Naive thymus-derived CD8-positive, alpha-beta T cell (primary cell): ENCODE data around the gene CAMK4. TPM values are rescaled to one million over a fixed set of nuclear protein-coding genes. Genes with fewer than 3 reads are reported as not detected.

Source experiments
- ATAC-seq, 2 donors: fragments of 150-1000 bp; cut with Tn5 transposase in 1 of 2; sonication (Bioruptor Pico), chemical (Tn5 transposase) in 1 of 2; 1 replicate in 1 of 2; 2 replicates in 1 of 2; pipeline ENCODE4 v1.10.0; 2021; ENCODE audit warnings: mild to moderate bottlenecking in 2 of 2, moderate library complexity in 2 of 2
- POLR2A ChIA-PET: fragments of 350-600 bp; sonication (Branson Sonifier 250); formaldehyde crosslinking; loops from one replicate; lab custom pipeline; 2021; ENCODE audit warnings: antibody characterized with exemption; lab: Charles Lee
- DNase-seq, 10 donors: peaks; one replicate each; pipeline versions ENCODE4 v3.0.0 to v3.0.0-alpha.2; 2020 to 2022
- H3K27ac Mint-ChIP-seq, 10 donors: one replicate each; pipeline ENCODE4 v1.8.0; 2020 to 2022; ENCODE audit warnings: mild to moderate bottlenecking in 10 of 10, mixed read lengths in 10 of 10, moderate library complexity in 4 of 10, inconsistent platforms in 1 of 10
- H3K27me3 Mint-ChIP-seq, 5 donors: one replicate each; pipeline ENCODE4 v1.8.0; 2021 to 2022; ENCODE audit warnings: mixed read lengths in 5 of 5
- H3K36me3 Mint-ChIP-seq, 3 donors: one replicate each; pipeline ENCODE4 v1.8.0; 2020 to 2022; ENCODE audit warnings: mixed read lengths in 3 of 3, mild to moderate bottlenecking in 2 of 3, inconsistent platforms in 1 of 3
- H3K4me1 Mint-ChIP-seq, 4 donors: one replicate each; pipeline ENCODE4 v1.8.0; 2021 to 2022; ENCODE audit warnings: mixed read lengths in 4 of 4
- H3K4me3 Mint-ChIP-seq, 10 donors: one replicate each; pipeline ENCODE4 v1.8.0; 2020 to 2022; ENCODE audit warnings: mild to moderate bottlenecking in 10 of 10, mixed read lengths in 10 of 10, moderate library complexity in 6 of 10, inconsistent platforms in 1 of 10
- H3K9me3 Mint-ChIP-seq, 9 donors: one replicate each; pipeline ENCODE4 v1.8.0; 2020 to 2022; ENCODE audit warnings: mixed read lengths in 9 of 9, mild to moderate bottlenecking in 3 of 9, inconsistent platforms in 1 of 9, moderate library complexity in 1 of 9
- polyA plus RNA-seq, 3 donors: library from polyadenylated mRNA; unstranded; fragments of 300-500 nt; fragmentation: Illumina TruSeq; gene quantifications; one replicate each; pipeline ENCODE4 v1.2.3, GENCODE V29; 2021
- total RNA-seq, 8 experiments: library from RNA in 2 of 8; stranded (reverse) in 2 of 8; gene quantifications; one replicate each; pipeline ENCODE4 v1.2.3 and lab custom pipeline; 2021 to 2026

Gene CAMK4
- total and polyA plus RNA-seq, 5 experiments from 2014 or later, result 93.3 to 307 (median 134) TPM

GRCh38 chr5:111215971-111216370 lies 8.2 kb upstream of the CAMK4 start:
- POLR2A ChIA-PET, result no interaction called here
- Mint-ChIP-seq H3K27ac (no peak overlapping the region), H3K9me3 (peaks cover 0 to 5% (median 0%) of the 10 kb centered on the region in 9 donors), H3K4me1 (peaks cover 2 to 8% (median 5%) of the 10 kb centered on the region in 4 donors), H3K4me3 (no peak overlapping the region), H3K36me3 (peaks cover 0 to 5% (median 0%) of the 10 kb centered on the region in 3 donors), H3K27me3 (peaks cover 0 to 4% (median 0%) of the 10 kb centered on the region in 5 donors)
- no peak for ATAC-seq
- DNase-seq, result no peak

GRCh38 chr5:111221139-111221538 lies 3.0 kb upstream of the CAMK4 start:
- H3K9me3 Mint-ChIP-seq, result peaks cover 0 to 3% (median 0%) of the 10 kb centered on the region in 9 donors

GRCh38 chr5:111223101-111223786 lies 940 bp upstream of the CAMK4 start:
- peak overlapping the region; percentile 80 to 98 (median 95) for H3K4me3 Mint-ChIP-seq
- H3K36me3 Mint-ChIP-seq, result peaks cover 7 to 11% (median 8%) of the 10 kb centered on the region in 3 donors
- H3K27me3 Mint-ChIP-seq, result peaks cover 0 to 5% (median 0%) of the 10 kb centered on the region in 5 donors
- ATAC-seq (peak; percentile 11 to 19), DNase-seq (no peak)
- peaks cover 16 to 38% (median 22%) of the 10 kb centered on the region in 4 donors for H3K4me1 Mint-ChIP-seq
- no peaks in the 10 kb centered on the region for H3K9me3 Mint-ChIP-seq
- peak overlapping the region; percentile 63 to 98 (median 87) for H3K27ac Mint-ChIP-seq
- POLR2A ChIA-PET, result interaction anchor here (0.6 to 5.9 kb wide), 13 partner anchors 10 to 242 kb away, joined by 3 to 107 read pairs (median 5); no protein-coding TSS in a partner anchor

More at GRCh38 chr5:111221139-111221538, 3.0 kb upstream of the CAMK4 start:
- no peak for ATAC-seq
- Mint-ChIP-seq H3K4me3 (no peak overlapping the region), H3K27me3 (peaks cover 0 to 5% (median 0%) of the 10 kb centered on the region in 5 donors), H3K27ac (no peak overlapping the region), H3K4me1 (peaks cover 6 to 18% (median 11%) of the 10 kb centered on the region in 4 donors), H3K36me3 (peaks cover 0 to 11% (median 1%) of the 10 kb centered on the region in 3 donors)
- no peak for DNase-seq
- POLR2A ChIA-PET, result interaction anchor here (0.9 to 1.7 kb wide), 2 partner anchors 11 to 58 kb away, joined by 3 to 5 read pairs; no protein-coding TSS in a partner anchor

- H3K4me1 Mint-ChIP-seq, result peaks cover 23 to 51% (median 36%) of the 10 kb centered on the region in 4 donors
- ATAC-seq (peak; percentile 33 to 44), DNase-seq (peak in 1 of 10 donors; percentile 24)
- POLR2A ChIA-PET, result interaction anchor here (1.0 to 5.9 kb wide), 10 partner anchors 8 to 54 kb away, joined by 3 to 107 read pairs (median 6); no protein-coding TSS in a partner anchor
- peaks cover 8 to 12% (median 11%) of the 10 kb centered on the region in 3 donors for H3K36me3 Mint-ChIP-seq
- peak overlapping the region; percentile 95 to 99 (median 96) for H3K4me3 Mint-ChIP-seq
- H3K9me3 Mint-ChIP-seq, result no peaks in the 10 kb centered on the region
- H3K27me3 Mint-ChIP-seq, result peaks cover 0 to 2% (median 0%) of the 10 kb centered on the region in 5 donors
- H3K27ac Mint-ChIP-seq, result peak overlapping the region; percentile 92 to 98 (median 96)
Measured at GRCh38 chr5:111224561-111225345, 569 bp downstream of the CAMK4 start.

- H3K4me1 Mint-ChIP-seq, result peaks cover 25 to 63% (median 45%) of the 10 kb centered on the region in 4 donors
- ATAC-seq, result peak in 1 of 2 donors; percentile 11
- peak overlapping the region; percentile 92 to 98 (median 96) for H3K27ac Mint-ChIP-seq
- H3K27me3 Mint-ChIP-seq, result peaks cover 0 to 2% (median 0%) of the 10 kb centered on the region in 5 donors
- H3K4me3 Mint-ChIP-seq, result peak overlapping the region; percentile 95 to 99 (median 96)
- H3K9me3 Mint-ChIP-seq, result no peaks in the 10 kb centered on the region
- POLR2A ChIA-PET, result interaction anchor here (0.9 to 5.9 kb wide), 3 partner anchors 13 to 28 kb away, joined by 3 to 107 read pairs (median 9); no protein-coding TSS in a partner anchor
- peak in 1 of 10 donors; percentile 43 for DNase-seq
- H3K36me3 Mint-ChIP-seq, result peaks cover 8 to 12% (median 11%) of the 10 kb centered on the region in 3 donors
Measured at GRCh38 chr5:111225926-111226325, 1.7 kb downstream of the CAMK4 start.

GRCh38 chr5:111226556-111226955 lies 2.4 kb downstream of the CAMK4 start:
- DNase-seq (no peak), ATAC-seq (no peak)
- POLR2A ChIA-PET, result interaction anchor here (0.6 to 5.9 kb wide), 4 partner anchors 12 to 89 kb away, joined by 3 to 107 read pairs (median 6); no protein-coding TSS in a partner anchor
- peak overlapping the region; percentile 95 to 99 (median 96) for H3K4me3 Mint-ChIP-seq
- peaks cover 0 to 2% (median 0%) of the 10 kb centered on the region in 5 donors for H3K27me3 Mint-ChIP-seq
- peaks cover 8 to 12% (median 11%) of the 10 kb centered on the region in 3 donors for H3K36me3 Mint-ChIP-seq
- no peaks in the 10 kb centered on the region for H3K9me3 Mint-ChIP-seq
- H3K4me1 Mint-ChIP-seq, result peaks cover 28 to 69% (median 50%) of the 10 kb centered on the region in 4 donors
- H3K27ac Mint-ChIP-seq, result peak overlapping the region; percentile 92 to 98 (median 96)

- POLR2A ChIA-PET, result interaction anchor here (0.6 to 5.9 kb wide), 4 partner anchors 11 to 88 kb away, joined by 3 to 107 read pairs (median 6); no protein-coding TSS in a partner anchor
- DNase-seq (no peak), ATAC-seq (no peak)
- Mint-ChIP-seq H3K27me3 (peaks cover 0 to 2% (median 0%) of the 10 kb centered on the region in 5 donors), H3K27ac (peak overlapping the region; percentile 94 to 98 (median 96)), H3K4me3 (peak overlapping the region; percentile 90 to 99 (median 96)), H3K4me1 (peaks cover 32 to 77% (median 56%) of the 10 kb centered on the region in 4 donors), H3K36me3 (peaks cover 8 to 12% (median 11%) of the 10 kb centered on the region in 3 donors), H3K9me3 (no peaks in the 10 kb centered on the region)
Measured at GRCh38 chr5:111227226-111227782, 3.1 kb downstream of the CAMK4 start.

GRCh38 chr5:111227801-111228200 lies 3.6 kb downstream of the CAMK4 start:
- ATAC-seq (no peak), DNase-seq (peak in 2 of 10 donors; percentile 22 to 35)
- H3K4me1 Mint-ChIP-seq, result peaks cover 34 to 82% (median 60%) of the 10 kb centered on the region in 4 donors
- H3K4me3 Mint-ChIP-seq, result peak overlapping the region; percentile 90 to 99 (median 96)
- no peaks in the 10 kb centered on the region for H3K9me3 Mint-ChIP-seq
- H3K36me3 Mint-ChIP-seq, result peaks cover 8 to 12% (median 11%) of the 10 kb centered on the region in 3 donors
- POLR2A ChIA-PET, result interaction anchor here (1.1 to 5.9 kb wide), 3 partner anchors 11 to 36 kb away, joined by 3 to 107 read pairs (median 9); no protein-coding TSS in a partner anchor
- peaks cover 0 to 2% (median 0%) of the 10 kb centered on the region in 5 donors for H3K27me3 Mint-ChIP-seq
- H3K27ac Mint-ChIP-seq, result peak overlapping the region; percentile 94 to 98 (median 96)

- peaks cover 35 to 82% (median 58%) of the 10 kb centered on the region in 4 donors for H3K4me1 Mint-ChIP-seq
Measured at GRCh38 chr5:111228520-111229220, 4.5 kb downstream of the CAMK4 start.

GRCh38 chr5:111229221-111229835 lies 5.1 kb downstream of the CAMK4 start:
- Mint-ChIP-seq H3K27me3 (peaks cover 0 to 2% (median 0%) of the 10 kb centered on the region in 5 donors), H3K9me3 (no peaks in the 10 kb centered on the region), H3K27ac (peak overlapping the region; percentile 87 to 100 (median 98)), H3K36me3 (peaks cover 8 to 12% (median 11%) of the 10 kb centered on the region in 3 donors), H3K4me3 (peak overlapping the region; percentile 68 to 96 (median 90)), H3K4me1 (peaks cover 37 to 87% (median 62%) of the 10 kb centered on the region in 4 donors)
- peak in 1 of 10 donors; percentile 31 for DNase-seq
- ATAC-seq, result no peak
- POLR2A ChIA-PET, result interaction anchor here (0.5 to 2.8 kb wide), 8 partner anchors 9 to 1696 kb away, joined by 3 to 16 read pairs (median 4); no protein-coding TSS in a partner anchor

More at GRCh38 chr5:111228520-111229220, 4.5 kb downstream of the CAMK4 start:
- DNase-seq, result no peak
- POLR2A ChIA-PET, result interaction anchor here (0.5 to 2.8 kb wide), 8 partner anchors 9 to 1697 kb away, joined by 3 to 16 read pairs (median 4); no protein-coding TSS in a partner anchor
- Mint-ChIP-seq H3K9me3 (no peaks in the 10 kb centered on the region), H3K4me3 (peak overlapping the region; percentile 68 to 96 (median 90)), H3K36me3 (peaks cover 8 to 12% (median 11%) of the 10 kb centered on the region in 3 donors), H3K27me3 (peaks cover 0 to 2% (median 0%) of the 10 kb centered on the region in 5 donors), H3K27ac (peak overlapping the region; percentile 87 to 100 (median 98))
- no peak for ATAC-seq
